Measurements from ENCODE around the gene MTO1.
"Not testable (repeated sequence)": the region's sequence is repeated elsewhere in the genome, so short reads cannot be mapped to it uniquely, and the experiment has no call there.

Gene MTO1

GRCh38 chr6:73547036-73547435, 85.5 kb downstream of the MTO1 start:
- no peaks in the 10 kb centered on the region for H3K27me3 ChIP-seq (replicated peaks; ENCODE audit: control insufficient read depth, insufficient read depth, low read length)
- no peak for DNase-seq (ENCODE audit: extremely low read depth, insufficient read length)
- H3K36me3 ChIP-seq (ENCODE audit: control insufficient read depth, insufficient read depth, low read length), result no peaks in the 10 kb centered on the region
- no peak for TF ChIP-seq CTCF (IDR thresholded peaks at IDR 0.05; ENCODE audit: insufficient read depth, low read length, poor library complexity, severe bottlenecking)
- no peak overlapping the region for H3K4me3 ChIP-seq (replicated peaks; ENCODE audit: low read depth, low read length)

- H3K4me3 ChIP-seq (replicated peaks; ENCODE audit: low read depth, low read length), result no peak overlapping the region
- H3K36me3 ChIP-seq (ENCODE audit: control insufficient read depth, insufficient read depth, low read length), result no peaks in the 10 kb centered on the region
- no peak for TF ChIP-seq CTCF (IDR thresholded peaks at IDR 0.05; ENCODE audit: insufficient read depth, low read length, poor library complexity, severe bottlenecking)
- no peak for DNase-seq (ENCODE audit: extremely low read depth, insufficient read length)
- no peaks in the 10 kb centered on the region for H3K27me3 ChIP-seq (replicated peaks; ENCODE audit: control insufficient read depth, insufficient read depth, low read length)
Observed at GRCh38 chr6:73548458-73549446, 87.2 kb downstream of the MTO1 start.

- DNase-seq (ENCODE audit: extremely low read depth, insufficient read length); H3K27me3 ChIP-seq (replicated peaks; ENCODE audit: control insufficient read depth, insufficient read depth, low read length); H3K4me3 ChIP-seq (replicated peaks; ENCODE audit: low read depth, low read length); H3K36me3 ChIP-seq (ENCODE audit: control insufficient read depth, insufficient read depth, low read length): not testable (repeated sequence)
Observed at GRCh38 chr6:73551115-73551514, 89.6 kb downstream of the MTO1 start.

GRCh38 chr6:73555380-73555949, 93.9 kb downstream of the MTO1 start:
- not testable (repeated sequence) for H3K27me3 ChIP-seq (replicated peaks; ENCODE audit: control insufficient read depth, insufficient read depth, low read length); H3K36me3 ChIP-seq (ENCODE audit: control insufficient read depth, insufficient read depth, low read length); H3K4me3 ChIP-seq (replicated peaks; ENCODE audit: low read depth, low read length); DNase-seq (ENCODE audit: extremely low read depth, insufficient read length)

GRCh38 chr6:73556836-73557235, 95.3 kb downstream of the MTO1 start:
- Histone ChIP-seq H3K36me3 (ENCODE audit: control insufficient read depth, insufficient read depth, low read length) (no peaks in the 10 kb centered on the region), H3K4me3 (replicated peaks; ENCODE audit: low read depth, low read length) (no peak overlapping the region), H3K27me3 (replicated peaks; ENCODE audit: control insufficient read depth, insufficient read depth, low read length) (no peaks in the 10 kb centered on the region)
- no peak for DNase-seq (ENCODE audit: extremely low read depth, insufficient read length)
- TF ChIP-seq CTCF (IDR thresholded peaks at IDR 0.05; ENCODE audit: insufficient read depth, low read length, poor library complexity, severe bottlenecking), result no peak

Measured in GM06990 (cell line).